Suprapubic skin (tissue), 4 donors: ENCODE data around the gene GET4. TPM values are rescaled to one million over a fixed set of nuclear protein-coding genes. Genes with fewer than 3 reads are reported as not detected.

ENCODE experiments used
- DNase-seq, 2 donors: peaks; one replicate each; pipeline ENCODE4 v3.0.0-alpha.2; 2019; ENCODE audit warnings: low spot score in 2 of 2
- H3K27ac ChIP-seq: fragments of 200-600 bp; sonication (generic); one replicate; pipeline ENCODE4 v1.5.1; 2019
- H3K27me3 ChIP-seq: fragments of 200-600 bp; sonication (generic); one replicate; pipeline ENCODE4 v1.5.1; 2019
- H3K36me3 ChIP-seq: fragments of 200-600 bp; sonication (generic); one replicate; pipeline ENCODE4 v1.5.1; 2019
- H3K4me1 ChIP-seq: fragments of 200-600 bp; sonication (generic); one replicate; pipeline ENCODE4 v1.5.1; 2019
- H3K4me3 ChIP-seq: fragments of 200-600 bp; sonication (generic); one replicate; pipeline ENCODE4 v1.5.1; 2019; ENCODE audit warnings: mild to moderate bottlenecking
- H3K9me3 ChIP-seq: fragments of 200-600 bp; sonication (generic); one replicate; pipeline ENCODE4 v1.5.1; 2019
- CTCF ChIP-seq, 2 donors: fragments of 200-600 bp in 1 of 2; fragments of 450-650 bp in 1 of 2; sonication (generic) in 1 of 2; IDR thresholded peaks; one replicate each; pipeline ENCODE4 v1.5.1; 2016 to 2019; ENCODE audit warnings: antibody characterized with exemption in 2 of 2, mild to moderate bottlenecking in 1 of 2, moderate library complexity in 1 of 2
- EP300 ChIP-seq: sonication (generic); formaldehyde crosslinking; IDR thresholded peaks from one replicate; pipeline ENCODE4 v1.6.1; 2017; ENCODE audit warnings: antibody characterized with exemption
- POLR2A ChIP-seq, 2 donors: fragments of 450-650 bp; IDR thresholded peaks; one replicate each; pipeline ENCODE4 v1.6.1; 2017; ENCODE audit warnings: antibody characterized with exemption in 2 of 2, mild to moderate bottlenecking in 2 of 2, moderate library complexity in 2 of 2
- POLR2AphosphoS5 ChIP-seq, 3 donors: sonication (generic); formaldehyde crosslinking; IDR thresholded peaks; one replicate each; pipeline ENCODE4 v1.6.1; 2017; ENCODE audit warnings: antibody characterized with exemption in 3 of 3
- WGBS: methylation state at CpG from one replicate; pipeline ENCODE4 v1.1.5; 2018; 5-methylcytosine and 5-hydroxymethylcytosine counted together
- total RNA-seq, 4 donors: library from RNA; depleted of rRNA; stranded (reverse); fragments of >200 nt; gene quantifications; one replicate each; pipeline ENCODE4 v1.1.0, GENCODE V29; 2016

GET4 gene
- total RNA-seq, 4 donors from 2014 or later: 27.7 to 58.2 (median 47.8) TPM

DNA sequence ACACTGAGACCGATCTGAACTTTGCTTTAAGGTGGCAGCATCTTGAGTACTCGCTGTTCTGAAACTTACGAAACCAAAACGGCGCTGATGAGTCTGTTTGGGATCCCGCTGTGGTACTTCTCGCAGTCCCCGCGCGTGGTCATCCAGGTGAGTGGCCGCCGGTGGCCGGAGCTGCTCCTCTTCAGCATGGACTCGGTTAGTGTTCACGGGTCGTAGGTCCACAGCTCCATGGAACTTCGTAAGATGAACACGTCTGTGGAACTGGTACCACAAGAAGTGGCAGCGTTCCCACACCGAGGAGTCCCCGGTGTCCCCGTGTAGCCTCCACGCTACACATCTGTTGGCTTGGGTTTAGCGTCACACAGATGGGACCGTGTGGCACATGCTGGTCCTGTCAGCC is 10.4 kb upstream of the GET4 start:
- no peak for TF ChIP-seq POLR2AphosphoS5 (IDR thresholded peaks at IDR 0.05)
- no peak for TF ChIP-seq POLR2A (IDR thresholded peaks at IDR 0.05)
- TF ChIP-seq CTCF (IDR thresholded peaks at IDR 0.05): no peak
- no peak for TF ChIP-seq EP300
- DNase-seq: no peak
- no peaks in the 10 kb centered on the region for H3K27me3 ChIP-seq
- no peak overlapping the region for H3K4me3 ChIP-seq
- peaks cover 84% of the 10 kb centered on the region for H3K36me3 ChIP-seq
- peak overlapping the region; percentile 84 for H3K27ac ChIP-seq
- H3K9me3 ChIP-seq: no peaks in the 10 kb centered on the region
- 98% methylated on average over 25 of the region's 25 CpGs for WGBS
- peaks cover 25% of the 10 kb centered on the region for H3K4me1 ChIP-seq

DNA sequence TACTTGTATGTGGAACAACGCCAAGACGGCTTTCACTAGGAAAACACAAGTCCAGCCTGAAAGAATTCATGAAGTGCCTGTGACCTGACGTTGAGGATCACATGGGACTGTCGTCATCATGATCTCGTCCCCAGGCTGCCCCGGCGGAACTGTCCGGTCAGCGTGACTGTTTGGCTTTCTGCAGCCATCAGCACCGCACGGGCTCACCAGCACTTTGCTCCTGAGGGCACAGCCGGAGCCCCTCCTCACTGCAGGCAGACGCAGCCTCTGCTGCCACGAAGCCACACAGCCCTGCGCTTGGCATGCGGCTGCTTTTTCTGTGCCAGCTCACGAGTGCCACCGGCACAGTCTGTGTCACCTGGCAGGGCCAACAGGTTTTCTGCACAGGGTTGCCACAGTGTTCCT is 9.4 kb upstream of the GET4 start:
- 35% methylated on average over 12 of the region's 18 CpGs for WGBS
- Histone ChIP-seq H3K36me3 (peaks cover 84% of the 10 kb centered on the region), H3K4me3 (no peak overlapping the region), H3K27me3 (no peaks in the 10 kb centered on the region), H3K27ac (peak overlapping the region; percentile 84), H3K4me1 (peaks cover 25% of the 10 kb centered on the region), H3K9me3 (no peaks in the 10 kb centered on the region)
- TF ChIP-seq CTCF (IDR thresholded peaks at IDR 0.05) (no peak), EP300 (peak; percentile 91), POLR2AphosphoS5 (IDR thresholded peaks at IDR 0.05) (peak in 2 of 3 donors; percentile 7 to 73)
- DNase-seq: peak in 1 of 2 donors; percentile 84

GRCh38 chr7:867406-868188 is 8.8 kb upstream of the GET4 start:
- peak in 1 of 2 donors; percentile 82 for DNase-seq
- TF ChIP-seq EP300 (peak; percentile 80), CTCF (IDR thresholded peaks at IDR 0.05) (peak in 1 of 2 donors; percentile 10), POLR2AphosphoS5 (IDR thresholded peaks at IDR 0.05) (no peak)
- Histone ChIP-seq H3K4me1 (peaks cover 25% of the 10 kb centered on the region), H3K27me3 (no peaks in the 10 kb centered on the region), H3K4me3 (no peak overlapping the region), H3K36me3 (peaks cover 84% of the 10 kb centered on the region), H3K27ac (peak overlapping the region; percentile 84), H3K9me3 (no peaks in the 10 kb centered on the region)
- WGBS: 38% methylated on average over 20 of the region's 22 CpGs

DNA sequence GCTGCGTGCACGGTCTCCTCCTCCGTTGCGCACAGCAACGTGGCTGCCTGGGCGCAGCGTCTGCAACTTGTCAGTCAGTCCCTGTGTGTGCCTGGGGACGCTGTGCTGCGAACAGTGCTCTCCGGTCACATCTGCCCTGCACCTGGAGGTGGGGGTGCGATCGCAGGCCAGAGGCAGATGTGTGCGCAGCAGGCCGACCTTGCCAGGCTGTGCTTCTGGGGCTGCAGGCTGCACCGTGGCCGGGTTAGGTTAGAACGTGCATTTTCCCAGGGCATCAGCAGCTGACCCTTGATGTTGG is 8.2 kb upstream of the GET4 start:
- no peaks in the 10 kb centered on the region for H3K9me3 ChIP-seq
- no peak for DNase-seq
- WGBS: 72% methylated on average over 14 of the region's 17 CpGs
- peaks cover 27% of the 10 kb centered on the region for H3K4me1 ChIP-seq
- H3K27ac ChIP-seq: peak overlapping the region; percentile 84
- TF ChIP-seq POLR2AphosphoS5 (IDR thresholded peaks at IDR 0.05) (no peak), EP300 (no peak), POLR2A (IDR thresholded peaks at IDR 0.05) (no peak), CTCF (IDR thresholded peaks at IDR 0.05) (no peak)
- H3K4me3 ChIP-seq: no peak overlapping the region
- no peaks in the 10 kb centered on the region for H3K27me3 ChIP-seq
- H3K36me3 ChIP-seq: peaks cover 82% of the 10 kb centered on the region

DNA sequence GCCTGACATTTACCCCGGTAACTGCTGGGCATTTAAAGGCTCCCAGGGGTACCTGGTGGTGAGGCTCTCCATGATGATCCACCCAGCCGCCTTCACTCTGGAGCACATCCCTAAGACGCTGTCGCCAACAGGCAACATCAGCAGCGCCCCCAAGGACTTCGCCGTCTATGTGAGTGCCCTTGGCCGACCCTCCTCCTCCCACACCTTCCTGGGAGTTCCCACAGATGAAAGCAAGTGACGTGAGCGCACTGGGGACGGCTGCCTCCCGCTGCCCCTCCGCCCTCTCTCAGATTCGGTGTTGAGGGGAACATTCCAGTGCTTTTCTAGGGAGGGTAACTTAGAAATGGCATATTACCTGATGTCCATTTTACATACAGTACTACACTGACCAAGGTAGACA is 7.0 kb upstream of the GET4 start:
- H3K36me3 ChIP-seq: peaks cover 72% of the 10 kb centered on the region
- WGBS: 84% methylated on average over 14 of the region's 14 CpGs
- no peak overlapping the region for H3K27ac ChIP-seq
- no peak for TF ChIP-seq CTCF (IDR thresholded peaks at IDR 0.05)
- no peak for TF ChIP-seq POLR2AphosphoS5 (IDR thresholded peaks at IDR 0.05)
- TF ChIP-seq POLR2A (IDR thresholded peaks at IDR 0.05): no peak
- no peak for TF ChIP-seq EP300
- peaks cover 40% of the 10 kb centered on the region for H3K4me1 ChIP-seq
- no peaks in the 10 kb centered on the region for H3K9me3 ChIP-seq
- H3K4me3 ChIP-seq: no peak overlapping the region
- no peaks in the 10 kb centered on the region for H3K27me3 ChIP-seq
- DNase-seq: no peak
